NCI-H128 (cell line): ENCODE data around the gene LSM2.

Experiments
- DNase-seq: peaks from one replicate; lab custom pipeline; 2025; ENCODE audit not compliant: unreplicated experiment; lab: John Stamatoyannopoulos, UW

The LSM2 gene

DNA sequence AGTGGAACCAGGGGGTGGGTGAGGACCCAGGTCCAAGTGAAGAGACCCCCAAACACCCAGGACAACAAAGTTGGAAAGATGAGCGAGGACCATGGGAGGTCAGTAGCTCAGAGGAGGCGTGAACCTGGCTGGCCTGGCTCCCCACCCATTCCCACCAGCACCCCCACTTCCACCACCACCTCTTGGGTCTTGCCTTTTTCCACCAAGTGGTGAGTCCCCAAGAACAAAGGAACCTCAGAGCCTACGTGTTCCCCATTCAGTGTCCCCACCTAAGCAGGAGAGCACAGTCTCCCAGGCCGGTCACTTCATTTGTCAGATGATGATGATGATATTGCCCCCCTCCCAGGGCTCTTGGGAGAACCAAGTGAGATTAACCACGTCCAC is 29.1 kb downstream of the LSM2 start:
- DNase-seq: no peak

DNA sequence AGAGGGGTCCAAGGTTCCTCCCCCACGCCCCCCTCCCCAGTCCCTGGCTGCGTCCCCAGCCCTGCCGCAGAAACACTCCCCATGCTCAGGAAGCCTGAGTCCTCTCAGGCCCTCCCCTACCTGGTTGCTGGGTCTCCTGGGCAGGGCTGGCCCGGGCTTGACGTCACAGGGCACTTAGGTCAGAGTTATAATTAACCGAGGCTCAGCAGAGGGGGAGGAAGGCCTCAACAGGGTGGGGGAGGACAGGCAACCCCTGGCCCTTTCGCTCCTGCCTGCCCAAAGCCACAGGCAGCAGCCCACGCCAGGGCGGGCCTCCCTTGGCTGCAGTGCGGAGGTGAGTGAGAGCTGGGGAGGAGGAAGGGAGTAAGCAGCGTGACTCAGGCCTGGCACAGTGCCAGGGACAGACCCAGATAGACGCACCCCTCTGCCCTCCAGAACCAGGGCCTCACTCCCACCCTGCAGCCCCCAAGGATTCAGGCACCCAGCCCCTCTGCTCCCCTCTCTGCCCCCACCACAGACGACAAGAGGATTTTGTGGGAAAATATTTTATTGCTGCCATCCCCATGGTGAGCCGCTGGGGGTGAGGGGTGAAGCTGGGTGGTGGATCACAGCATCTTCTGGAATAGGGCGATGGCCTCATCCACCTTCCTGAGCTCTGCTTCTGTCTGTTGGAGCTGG is 29.6 kb downstream of the LSM2 start, which contains the start of gene VWA7:
TSS of gene VWA7 (minus strand) at position 340 of the 678 bp plus-strand sequence. CDS start 549 bp downstream, outside the sequence.
- peak; percentile 43 for DNase-seq

DNA sequence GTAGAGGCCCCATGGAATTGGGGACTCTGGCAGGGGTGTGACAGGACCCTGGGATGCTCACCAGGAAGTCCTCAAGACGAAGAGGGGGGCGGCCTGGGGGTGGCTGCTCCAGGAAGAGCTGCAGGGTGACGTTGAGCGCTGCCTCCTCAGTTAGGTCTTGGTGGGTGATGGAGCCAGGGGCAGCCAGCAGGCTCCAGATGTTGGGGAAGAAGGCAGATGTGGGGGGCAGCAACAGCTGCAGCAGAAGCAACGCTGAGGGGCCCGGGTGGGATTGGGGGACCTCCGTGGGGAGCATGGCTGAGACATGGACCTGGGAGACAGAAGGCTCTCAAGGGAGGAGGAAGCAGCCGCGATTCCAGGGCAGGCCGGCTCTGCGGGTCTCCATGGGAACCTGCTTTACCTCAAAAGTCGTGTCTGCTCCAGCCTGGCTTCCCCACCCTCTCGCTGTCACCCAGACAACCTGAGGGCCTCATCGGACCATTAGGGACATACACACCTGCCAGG is 30.2 kb downstream of the LSM2 start:
- DNase-seq: peak; percentile 43

DNA sequence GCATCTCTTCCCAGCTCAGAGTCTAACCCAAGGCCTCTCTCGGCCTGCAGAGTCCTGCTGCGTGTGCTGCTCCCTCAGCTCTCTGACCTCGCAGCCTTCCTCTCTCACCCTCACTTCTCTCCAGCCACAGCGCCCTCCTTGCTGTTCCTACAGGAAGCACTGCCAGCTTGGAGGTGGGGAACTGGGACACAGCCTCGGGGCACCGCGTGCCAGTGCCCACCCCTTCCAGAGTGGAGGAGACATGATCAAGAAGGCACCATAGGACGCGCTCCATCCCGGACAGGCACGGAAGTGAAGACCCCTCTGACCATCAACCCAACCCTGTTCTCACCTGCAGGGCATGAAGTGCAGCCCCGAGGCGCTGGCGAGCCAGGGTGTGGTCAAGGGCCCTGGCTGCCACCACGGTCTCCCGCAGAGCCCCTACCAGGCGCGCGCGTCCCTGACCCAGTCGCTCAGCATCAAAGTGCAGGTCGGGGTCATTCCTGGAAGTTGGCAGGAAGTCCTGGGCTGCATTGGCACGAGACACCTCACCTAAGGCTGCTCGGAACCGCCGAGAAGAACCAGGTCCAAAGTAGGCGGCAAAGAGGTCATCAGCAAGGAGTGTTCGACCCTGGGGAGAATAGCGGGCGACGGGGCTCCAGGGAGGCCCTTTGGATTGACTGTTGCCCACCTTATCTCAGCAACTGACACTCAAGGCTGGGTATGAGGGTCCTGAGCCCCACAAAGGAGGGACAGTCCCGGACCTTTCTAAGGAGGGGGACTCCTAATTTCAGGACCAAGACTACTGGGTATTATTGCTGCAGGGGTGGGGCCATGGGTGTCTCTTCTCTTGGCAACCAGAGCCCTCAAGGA is 30.9 kb downstream of the LSM2 start:
- DNase-seq: no peak

DNA sequence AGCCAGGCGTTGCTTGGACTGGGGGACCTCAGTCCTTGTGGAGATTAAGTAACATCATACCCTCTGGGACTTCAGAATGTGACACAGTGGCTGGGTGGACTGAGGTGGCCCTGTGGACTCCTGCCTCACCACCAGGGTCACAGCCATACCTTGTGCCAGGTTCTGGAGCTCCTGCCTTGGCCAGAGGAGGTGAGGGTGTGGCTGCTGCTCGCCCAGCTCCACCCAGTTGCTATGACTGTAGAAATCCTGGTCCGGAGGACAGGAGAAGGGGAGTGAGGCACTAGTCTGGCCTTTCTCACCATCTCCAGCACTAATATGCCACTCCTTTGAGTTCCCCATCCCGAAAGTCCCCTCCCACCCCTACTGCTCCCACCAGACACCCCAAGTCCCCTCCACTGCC is 31.6 kb downstream of the LSM2 start:
- no peak for DNase-seq

DNA sequence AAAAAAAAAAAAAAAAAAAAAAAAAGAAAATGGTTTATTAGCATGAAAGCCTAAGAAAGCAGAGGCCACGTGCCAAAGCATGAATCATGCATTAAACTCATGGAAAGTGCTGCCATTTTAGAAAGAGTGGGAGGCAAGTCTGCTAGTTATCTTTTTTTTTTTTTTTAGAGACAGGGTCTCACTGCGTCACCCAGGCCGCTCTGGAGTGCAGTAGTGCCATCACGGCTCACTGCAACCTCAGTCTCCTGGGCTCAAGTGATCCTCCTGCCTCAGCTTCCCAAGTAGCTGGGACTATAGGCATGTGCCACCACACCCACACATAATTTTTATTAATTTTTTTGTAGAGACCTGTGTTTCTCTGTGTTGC is 34.8 kb downstream of the LSM2 start:
- no peak for DNase-seq

DNA sequence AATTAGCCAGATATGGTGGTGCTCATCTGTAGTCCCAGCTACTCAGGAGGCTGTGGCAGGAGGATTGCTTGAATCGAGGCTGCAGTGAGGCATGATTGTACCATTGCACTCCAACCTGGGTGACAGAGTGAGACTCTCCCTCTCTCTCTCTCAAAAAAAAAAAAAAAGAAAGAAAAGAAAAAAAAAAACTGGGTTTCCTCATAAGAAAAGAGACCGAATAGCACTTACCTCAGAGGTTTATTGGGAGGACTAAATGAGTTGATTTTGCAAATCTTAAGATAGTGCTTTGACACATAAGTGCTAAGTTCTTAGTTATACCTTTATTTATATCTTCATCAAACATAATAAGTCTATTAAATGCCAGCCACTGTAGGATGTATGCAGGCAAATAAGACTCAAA is 35.9 kb downstream of the LSM2 start:
- DNase-seq: no peak

DNA sequence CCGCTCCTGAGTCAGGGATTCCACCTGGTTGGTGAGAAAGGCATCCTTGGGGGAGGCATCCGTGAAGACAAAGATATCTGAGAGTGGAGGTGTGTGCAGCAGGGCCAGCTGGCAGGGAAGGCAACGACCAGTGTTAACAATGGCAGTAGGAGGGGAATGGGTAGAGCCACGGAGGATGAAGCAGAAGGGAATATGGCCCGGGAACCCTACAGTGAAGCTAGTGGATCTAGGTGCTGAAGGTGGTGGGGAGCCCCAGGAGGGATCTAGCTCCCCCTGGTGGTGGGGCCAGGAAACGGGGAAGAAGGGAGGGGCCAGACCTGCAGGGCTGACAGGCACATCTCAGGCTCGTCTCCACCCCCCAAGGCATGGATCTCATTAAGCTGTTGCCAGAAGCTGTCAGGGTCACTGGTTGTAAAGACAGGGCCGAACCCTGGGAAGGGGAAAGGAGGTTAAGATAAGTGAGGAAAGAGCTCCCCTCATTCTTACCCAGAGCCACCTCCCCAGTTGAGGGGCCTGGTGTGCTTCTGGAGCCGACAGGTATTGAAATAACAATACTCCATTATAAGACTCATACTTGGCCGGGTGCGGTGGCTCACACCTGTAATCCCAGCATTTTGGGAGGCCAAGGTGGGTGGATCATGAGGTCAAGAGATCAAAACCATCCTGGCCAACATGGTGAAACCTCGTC is 36.9 kb downstream of the LSM2 start:
- no peak for DNase-seq

DNA sequence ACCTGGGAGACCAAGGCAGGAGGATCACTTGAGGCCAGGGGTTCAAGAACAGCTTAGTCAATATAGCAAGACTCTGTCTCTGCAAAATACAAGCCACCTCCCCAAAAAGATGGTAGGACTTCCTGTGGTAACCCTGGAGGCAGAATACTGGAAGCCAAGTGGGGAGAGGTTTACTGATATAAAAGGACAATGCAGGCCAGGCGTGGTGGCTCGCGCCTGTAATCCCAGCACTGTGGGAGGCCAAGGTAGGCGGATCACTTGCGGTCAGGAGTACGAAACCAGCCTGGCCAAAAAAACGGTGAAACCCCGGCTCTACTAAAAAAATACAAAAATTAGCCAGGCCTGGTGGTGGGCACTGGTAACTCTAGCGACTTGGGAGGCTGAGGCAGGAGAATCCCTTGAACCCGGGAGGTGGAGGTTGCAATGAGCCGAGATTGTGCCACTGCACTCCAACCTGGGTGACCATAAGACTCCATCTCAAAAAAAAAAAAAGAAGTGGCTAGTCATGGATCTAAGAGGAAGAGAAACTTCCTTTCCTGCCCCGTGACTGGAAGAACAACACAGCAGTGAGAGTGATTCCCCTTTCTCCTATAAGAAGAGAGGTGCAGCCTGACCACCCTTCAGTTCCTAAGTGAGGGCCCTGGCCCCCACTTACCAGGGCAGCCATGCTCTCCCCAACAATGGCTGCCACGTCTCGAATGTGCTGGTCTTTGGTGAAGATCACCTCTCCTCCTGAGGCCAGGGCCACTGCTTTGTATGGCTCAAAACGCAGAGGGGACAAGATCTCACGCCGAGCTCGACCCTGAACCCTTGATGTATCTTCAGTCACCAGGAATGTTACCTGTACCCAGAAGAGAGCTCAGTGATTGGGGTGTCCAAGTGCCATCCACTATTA is 38.2 kb downstream of the LSM2 start:
- DNase-seq: no peak

DNA sequence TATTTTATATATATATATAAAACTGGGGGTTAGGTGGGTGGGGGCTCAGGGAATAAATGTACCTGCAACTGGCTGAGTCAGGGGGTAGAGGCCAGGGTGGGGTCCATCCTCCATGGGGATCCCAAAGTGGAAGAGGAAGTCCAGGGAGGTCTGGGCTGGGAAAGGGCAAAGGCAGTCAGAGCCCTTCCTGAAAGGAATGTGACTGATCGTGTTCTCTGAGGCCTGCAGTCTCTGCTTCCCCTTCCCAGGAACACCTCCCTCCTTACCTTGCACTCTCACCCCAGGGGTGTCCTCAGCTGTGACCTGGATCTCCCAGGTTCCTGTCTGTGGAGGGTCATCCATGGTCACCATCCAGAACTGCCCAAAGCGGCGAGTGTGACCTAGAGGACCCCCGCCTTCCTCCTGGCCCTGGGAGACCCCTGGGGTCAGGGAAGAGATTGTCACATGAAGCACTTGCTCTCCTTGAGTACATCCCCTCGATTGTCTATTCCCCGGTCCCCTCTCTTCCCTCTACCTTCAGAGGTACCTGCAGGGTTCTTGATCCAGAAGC is 39.6 kb downstream of the LSM2 start:
- DNase-seq: no peak

DNA sequence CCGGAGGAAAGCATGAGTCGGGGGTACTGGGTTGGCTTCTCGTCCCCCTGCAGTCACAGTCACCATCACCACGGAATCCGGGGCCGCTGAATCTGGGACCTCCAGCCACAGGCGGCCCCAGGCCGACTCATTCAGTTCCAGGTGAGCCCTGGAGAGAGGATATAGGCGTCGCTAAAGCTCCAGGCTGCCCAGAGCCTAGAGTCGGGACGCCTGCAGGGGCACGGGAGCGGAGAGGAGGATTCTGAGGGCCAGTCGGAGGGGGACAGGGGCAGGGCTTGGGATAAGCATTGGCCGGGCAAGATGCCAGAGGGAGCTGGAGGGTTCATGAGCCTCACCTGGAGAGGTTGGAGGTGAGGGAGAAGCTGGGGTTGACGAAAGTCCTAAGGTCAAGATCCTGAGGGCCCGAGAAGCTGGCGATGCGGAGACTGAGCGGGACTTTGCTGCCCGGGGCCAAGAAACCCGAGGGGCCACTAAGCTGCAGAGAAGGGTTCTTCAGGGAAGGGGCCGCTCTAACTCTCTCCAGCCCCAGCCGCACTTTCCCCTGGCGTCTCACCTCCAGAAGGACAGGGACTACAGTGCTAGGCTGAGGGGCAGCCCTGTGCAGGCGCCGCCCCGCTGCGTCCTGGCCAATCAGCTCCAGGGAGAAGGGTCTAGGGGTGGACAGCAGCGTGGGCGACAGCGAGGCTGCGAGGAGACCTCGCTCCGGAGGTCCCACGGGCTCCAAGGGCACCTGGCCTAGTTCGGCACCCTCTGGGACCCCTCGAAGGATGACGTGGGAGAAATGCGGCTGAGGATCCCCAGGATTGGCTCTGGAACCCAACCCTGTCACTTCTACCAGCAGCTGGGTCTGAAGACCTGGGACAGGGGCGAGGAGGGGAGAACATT is 40.6 kb downstream of the LSM2 start:
- no peak for DNase-seq

DNA sequence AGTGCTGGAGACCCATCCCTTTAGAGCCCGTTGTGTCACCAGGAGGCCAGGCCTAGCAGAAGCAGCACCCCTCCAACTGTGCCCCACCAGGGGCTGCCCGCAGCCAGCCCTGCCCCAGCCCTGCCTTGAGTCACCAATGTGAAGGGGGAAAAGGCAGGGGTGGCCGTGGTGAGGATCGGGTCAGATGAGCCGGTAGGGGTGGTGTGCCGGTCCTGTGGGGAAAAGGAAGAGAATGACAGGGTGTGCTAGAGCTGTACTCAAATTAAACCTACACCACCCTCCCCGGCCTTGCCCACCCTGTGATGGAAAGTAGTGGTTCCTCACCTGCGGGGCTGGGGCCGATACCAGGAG is 41.2 kb downstream of the LSM2 start:
- no peak for DNase-seq

DNA sequence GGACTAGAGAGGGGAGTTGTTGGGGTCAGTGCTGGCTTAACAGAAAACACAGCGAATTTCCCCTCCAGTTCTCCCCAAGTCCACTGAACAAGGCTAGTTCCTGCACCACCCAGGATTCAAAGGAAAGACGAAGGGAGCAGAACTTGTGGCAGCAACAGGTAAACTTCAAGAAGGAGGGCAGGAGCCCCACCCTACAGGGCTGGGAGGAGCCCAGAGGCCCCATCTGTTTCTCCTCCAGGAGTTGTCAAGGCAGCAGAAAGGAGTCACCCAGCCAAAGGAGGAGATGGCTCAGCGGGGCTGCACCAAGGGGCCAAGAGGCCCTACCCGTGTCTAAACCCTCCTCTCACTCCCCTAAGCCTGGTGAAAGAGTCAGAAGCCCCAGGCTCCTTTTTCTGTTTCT is 42.6 kb downstream of the LSM2 start:
- no peak for DNase-seq

DNA sequence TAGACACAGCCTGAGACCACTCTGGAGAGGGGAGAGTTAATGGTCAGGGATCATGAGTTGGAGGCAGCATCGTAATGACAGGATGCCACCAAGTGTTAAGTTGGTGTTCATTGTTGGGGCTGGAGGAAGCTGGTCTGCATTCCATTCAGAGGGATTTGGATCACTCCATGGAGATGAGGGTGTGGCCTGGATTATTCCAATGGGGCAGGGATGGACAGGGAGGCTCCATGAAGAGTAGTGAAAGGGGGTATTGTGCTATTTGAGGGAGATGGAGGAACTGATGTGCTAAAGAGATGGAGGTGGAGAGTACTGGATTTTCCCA is 43.2 kb downstream of the LSM2 start:
- no peak for DNase-seq

DNA sequence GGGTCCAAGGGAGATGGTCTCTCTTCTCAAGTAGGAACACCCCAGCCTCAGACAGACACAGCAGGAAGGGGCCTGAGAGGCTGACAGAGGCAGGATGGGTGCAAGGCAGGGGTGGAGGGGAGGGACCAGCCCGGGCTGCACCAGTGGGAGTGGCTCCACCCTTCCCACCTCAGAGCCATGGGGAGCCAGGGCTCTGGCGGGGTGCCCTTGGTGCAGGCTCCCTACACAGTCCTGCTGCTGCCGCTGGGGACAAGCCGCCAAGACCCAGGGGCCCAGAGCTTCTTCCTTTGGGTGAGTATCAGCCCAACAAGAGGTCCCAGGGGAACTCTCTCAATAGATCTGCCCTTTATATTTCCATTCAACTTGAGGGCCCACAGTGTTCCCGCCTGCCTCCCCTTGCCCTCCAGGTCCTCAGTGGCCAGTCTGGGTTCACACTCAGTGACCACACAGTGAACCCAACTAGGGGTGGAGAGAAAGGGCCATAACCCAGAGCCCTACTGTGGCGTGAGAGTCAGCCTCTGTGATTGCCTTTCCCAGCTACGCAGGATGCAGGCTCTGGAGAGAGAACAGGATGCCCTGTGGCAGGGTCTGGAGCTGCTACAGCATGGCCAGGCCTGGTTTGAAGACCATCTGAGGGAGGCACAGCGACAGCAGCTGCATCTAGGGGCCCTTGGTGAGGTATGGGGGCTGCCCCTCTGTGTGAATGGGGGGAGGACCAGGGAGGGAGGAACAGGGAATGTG is 43.7 kb downstream of the LSM2 start:
- no peak for DNase-seq

DNA sequence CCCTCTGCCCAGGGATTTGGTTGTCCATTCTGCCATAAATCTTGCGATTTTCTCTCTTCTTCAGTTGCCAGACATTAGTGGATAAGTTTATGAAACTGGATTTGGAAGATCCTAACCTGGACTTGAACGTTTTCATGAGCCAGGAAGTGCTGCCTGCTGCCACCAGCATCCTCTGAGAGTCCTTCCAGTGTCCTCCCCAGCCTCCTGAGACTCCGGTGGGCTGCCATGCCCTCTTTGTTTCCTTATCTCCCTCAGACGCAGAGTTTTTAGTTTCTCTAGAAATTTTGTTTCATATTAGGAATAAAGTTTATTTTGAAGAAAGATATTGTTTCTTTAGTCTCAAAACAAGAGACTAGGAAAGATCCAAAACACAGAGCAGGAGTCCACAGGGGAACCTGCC is 44.4 kb downstream of the LSM2 start, which contains the start of gene SAPCD1:
TSS of gene SAPCD1 (plus strand) at position 301 of the 400 bp plus-strand sequence. CDS start 399 bp downstream, outside the sequence.
- no peak for DNase-seq

DNA sequence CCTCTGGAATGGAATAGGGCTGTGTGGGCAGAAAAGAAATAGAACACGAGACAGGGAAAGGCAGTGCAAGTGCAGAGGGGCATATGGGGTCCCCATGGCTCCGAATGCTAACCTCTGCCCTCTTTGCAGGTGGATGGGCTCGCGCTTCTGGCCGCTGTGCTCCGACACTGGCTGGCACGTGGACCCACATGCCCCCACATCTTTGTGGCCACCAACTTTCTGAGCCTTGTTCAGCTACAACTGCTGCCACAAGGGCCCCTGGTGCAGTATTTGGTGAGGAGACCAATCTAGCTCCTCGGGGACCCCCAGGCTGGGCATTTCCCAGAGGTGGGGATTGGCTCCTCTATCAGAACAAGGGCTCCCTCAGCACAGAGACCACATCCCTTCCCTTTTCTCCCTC is 45.4 kb downstream of the LSM2 start:
- DNase-seq: no peak

DNA sequence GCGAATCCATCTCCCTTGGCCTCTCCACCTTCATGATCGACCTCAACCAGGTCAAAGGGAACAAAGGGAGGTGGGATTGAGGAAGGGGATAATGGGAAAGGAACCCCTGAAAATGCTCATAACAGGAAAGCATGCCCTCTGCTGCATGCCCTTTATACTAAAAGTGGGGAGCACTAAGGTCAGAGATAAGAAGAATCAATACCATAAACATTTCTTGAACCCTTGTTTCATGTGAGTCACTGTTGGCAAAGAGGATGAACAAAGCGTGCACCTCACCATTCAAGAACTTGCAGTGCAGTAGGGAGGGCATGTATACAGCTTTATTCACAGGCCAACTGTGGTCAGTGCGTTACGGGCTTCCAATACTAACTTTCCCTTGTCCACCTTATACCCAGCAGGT is 46.0 kb downstream of the LSM2 start:
- no peak for DNase-seq

DNA sequence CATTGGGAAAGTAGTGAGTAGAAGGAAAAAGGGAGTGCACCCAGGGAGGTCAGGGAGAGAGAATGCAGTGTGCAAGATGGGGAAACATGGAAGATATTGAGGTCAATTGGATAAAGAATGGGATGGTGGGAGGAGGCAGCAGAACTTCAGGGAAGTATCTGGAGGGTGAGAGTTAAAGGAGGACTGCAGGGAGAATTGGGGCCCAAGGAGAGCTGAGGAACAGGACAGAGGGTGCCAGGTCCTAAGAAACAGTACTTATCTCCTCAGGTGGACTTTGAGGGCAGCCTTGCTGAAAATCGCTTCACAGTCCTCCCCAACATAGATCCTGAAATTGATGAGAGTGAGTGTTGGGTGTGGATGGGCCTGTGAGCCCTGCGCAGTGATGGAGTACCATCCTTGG is 48.5 kb downstream of the LSM2 start:
- no peak for DNase-seq
